A549 (cell line): ENCODE results near the gene DLG2. TPM values are rescaled to one million over a fixed set of nuclear protein-coding genes. Genes with fewer than 3 reads are reported as not detected.

Experiments used
- ATAC-seq, 2 experiments: fragments of 200-7000 bp in 1 of 2; fragments of >200 bp in 1 of 2; cut with Nextera tagmentation in 1 of 2; cut with Tn5 transposase in 1 of 2; 3 replicates each; pipeline versions ENCODE4 v1.8.0 to v1.9.1; 2018 to 2020; ENCODE audit warnings: mild to moderate bottlenecking in 1 of 2, moderate library complexity in 1 of 2
- CTCF ChIA-PET: fragments of 300-600 bp; sonication (Branson Sonifier 250); formaldehyde crosslinking; extraction: SDS; loops from one replicate; lab custom pipeline; 2021; ENCODE audit warnings: antibody characterized with exemption, inconsistent platforms; lab: Yijun Ruan, JAX
- POLR2A ChIA-PET: fragments of 350-600 bp; formaldehyde crosslinking; extraction: SDS; loops from one replicate; lab custom pipeline; 2021; ENCODE audit warnings: antibody characterized with exemption, inconsistent platforms; lab: Yijun Ruan, JAX
- DNase-seq, 2 experiments: peaks; one replicate each; pipeline versions ENCODE4 v3.0.0 to v3.0.0-alpha.2; 2011 to 2016; ENCODE audit warnings: low read depth in 1 of 2, low spot score in 1 of 2
- FAIRE-seq: peaks from 2 replicates; lab custom pipeline; 2011; peaks lifted over from hg19 to GRCh38; lab: Jason Lieb, UNC
- H3K27ac ChIP-seq, 2 experiments: fragments of >200 bp; sonication (Bioruptor Twin); formaldehyde crosslinking; 3 replicates each; pipeline ENCODE4 v1.5.1; 2016 to 2017
- H3K4me1 ChIP-seq: fragments of >200 bp; sonication (Bioruptor Twin); formaldehyde crosslinking; 3 replicates; pipeline ENCODE4 v1.6.1; 2016
- H3K4me2 ChIP-seq: fragments of >200 bp; sonication (Bioruptor Twin); formaldehyde crosslinking; 3 replicates; pipeline ENCODE4 v1.6.1; 2016
- H3K4me3 ChIP-seq: fragments of >200 bp; sonication (Bioruptor Twin); formaldehyde crosslinking; 3 replicates; pipeline ENCODE4 v1.5.1; 2016
- H3K9me3 ChIP-seq: fragments of >200 bp; sonication (Bioruptor Twin); formaldehyde crosslinking; 3 replicates; pipeline ENCODE4 v1.6.1; 2016
- CBX2 ChIP-seq: fragments of 200-600 bp; sonication (generic); IDR thresholded peaks from 2 replicates; pipeline ENCODE4 v1.6.1; 2016; ENCODE audit warnings: low read depth, mild to moderate bottlenecking, borderline replicate concordance
- CBX8 ChIP-seq: fragments of 200-600 bp; sonication (generic); IDR thresholded peaks from 2 replicates; pipeline ENCODE4 v1.6.1; 2016
- CEBPB ChIP-seq, 2 experiments: fragments of >200 bp in 1 of 2; sonication (Bioruptor Twin) in 1 of 2; formaldehyde crosslinking in 1 of 2; IDR thresholded peaks; 2 replicates each; pipeline ENCODE4 v1.6.1; 2012 to 2016
- CHD2 ChIP-seq: fragments of 150-350 bp; IDR thresholded peaks from 2 replicates; pipeline ENCODE4 v1.6.1; 2014; ENCODE audit warnings: low read length; ENCODE audit not compliant: partially characterized antibody
- CHD4 ChIP-seq: fragments of 200-600 bp; sonication (generic); IDR thresholded peaks from 2 replicates; pipeline ENCODE4 v1.6.1; 2016; ENCODE audit warnings: antibody characterized with exemption, mild to moderate bottlenecking, borderline replicate concordance
- FOSB ChIP-seq: fragments of 250-450 bp; sonication (Bioruptor Pico); IDR thresholded peaks from 2 replicates; pipeline ENCODE4 v1.5.0; 2020; ENCODE audit warnings: mild to moderate bottlenecking, moderate library complexity
- FOXS1 ChIP-seq: fragments of 250-450 bp; sonication (Bioruptor Pico); IDR thresholded peaks from 2 replicates; pipeline ENCODE4 v1.5.0; 2020; ENCODE audit warnings: mild to moderate bottlenecking, moderate library complexity
- HDAC2 ChIP-seq: fragments of 200-600 bp; sonication (generic); IDR thresholded peaks from 2 replicates; pipeline ENCODE4 v1.6.1; 2016
- HEYL ChIP-seq: fragments of 250-450 bp; sonication (Bioruptor Pico); IDR thresholded peaks from 2 replicates; pipeline ENCODE4 v1.8.0; 2021; ENCODE audit warnings: mild to moderate bottlenecking, moderate library complexity
- HOXA7 ChIP-seq: fragments of 250-450 bp; sonication (Bioruptor Pico); IDR thresholded peaks from 2 replicates; pipeline ENCODE4 v1.5.0; 2020; ENCODE audit warnings: mild to moderate bottlenecking, moderate library complexity
- HOXB13 ChIP-seq: fragments of 250-450 bp; sonication (Bioruptor Pico); IDR thresholded peaks from 2 replicates; pipeline ENCODE4 v1.5.0; 2020; ENCODE audit warnings: low read depth, mild to moderate bottlenecking, moderate library complexity
- HOXB5 ChIP-seq: fragments of 250-450 bp; sonication (Bioruptor Pico); IDR thresholded peaks from 2 replicates; pipeline ENCODE4 v1.5.0; 2020; ENCODE audit warnings: mild to moderate bottlenecking, moderate library complexity
- JUN ChIP-seq, 2 experiments: fragments of >200 bp; sonication (Bioruptor Twin); formaldehyde crosslinking; IDR thresholded peaks; 2 replicates in 1 of 2; 3 replicates in 1 of 2; pipeline ENCODE4 v1.6.1; 2016 to 2017
- KDM1A ChIP-seq: fragments of 200-600 bp; sonication (generic); IDR thresholded peaks from 2 replicates; pipeline ENCODE4 v1.6.1; 2016; ENCODE audit warnings: low read depth, mild to moderate bottlenecking
- MYC ChIP-seq: IDR thresholded peaks from 2 replicates; pipeline ENCODE4 v1.6.1; 2012; ENCODE audit warnings: mild to moderate bottlenecking, inconsistent platforms, low read length, improper control_type of control experiment, borderline replicate concordance
- NFE2L2 ChIP-seq: fragments of 150-350 bp; conservative IDR thresholded peaks from 2 replicates; pipeline ENCODE4 v1.6.1; 2014; ENCODE audit warnings: low read length
- NR3C1 ChIP-seq: fragments of >200 bp; sonication (Bioruptor Twin); formaldehyde crosslinking; IDR thresholded peaks from 3 replicates; pipeline ENCODE4 v1.6.1; 2017
- PHF8 ChIP-seq: fragments of 200-600 bp; sonication (generic); IDR thresholded peaks from 2 replicates; pipeline ENCODE4 v1.6.1; 2016; ENCODE audit warnings: low read depth, mild to moderate bottlenecking, antibody characterized with exemption, moderate library complexity, borderline replicate concordance
- POLR2AphosphoS2 ChIP-seq: conservative IDR thresholded peaks from 2 replicates; pipeline ENCODE4 v1.6.1; 2012; ENCODE audit warnings: low read length, improper control_type of control experiment, inconsistent platforms
- RARB ChIP-seq: fragments of 250-450 bp; sonication (Bioruptor Pico); IDR thresholded peaks from 2 replicates; pipeline ENCODE4 v1.8.0; 2021; ENCODE audit warnings: mild to moderate bottlenecking, moderate library complexity
- RCOR1 ChIP-seq: fragments of 150-350 bp; IDR thresholded peaks from 2 replicates; pipeline ENCODE4 v1.6.1; 2014; ENCODE audit warnings: antibody characterized with exemption, low read length, low read depth
- REST ChIP-seq: fragments of 200-600 bp; sonication (generic); IDR thresholded peaks from 2 replicates; pipeline ENCODE4 v1.6.1; 2016; ENCODE audit warnings: antibody characterized with exemption, mild to moderate bottlenecking, moderate library complexity
- TP53 ChIP-seq: fragments of 250-450 bp; sonication (Bioruptor Pico); IDR thresholded peaks from 2 replicates; pipeline ENCODE4 v1.5.0; 2021; ENCODE audit warnings: mild to moderate bottlenecking, moderate library complexity
- USF2 ChIP-seq: fragments of 450-650 bp; IDR thresholded peaks from 2 replicates; pipeline ENCODE4 v1.6.1; 2014; ENCODE audit warnings: antibody characterized with exemption
- ZC3H11A ChIP-seq: fragments of 450-650 bp; IDR thresholded peaks from 2 replicates; pipeline ENCODE4 v1.6.1; 2014; ENCODE audit warnings: antibody characterized with exemption, mild to moderate bottlenecking
- ZSCAN20 ChIP-seq: fragments of 250-450 bp; sonication (Bioruptor Pico); IDR thresholded peaks from 2 replicates; pipeline ENCODE4 v1.8.0; 2022; ENCODE audit warnings: mild to moderate bottlenecking, moderate library complexity
- WGBS: methylation state at CpG from one replicate; pipeline ENCODE4 v1.1.6; 2017; ENCODE audit errors: missing lambda C conversion rate; 5-methylcytosine and 5-hydroxymethylcytosine counted together
- polyA plus RNA-seq, 4 experiments: library from polyadenylated mRNA; depleted of rRNA in 3 of 4; stranded (reverse); fragments of >200 nt; fragmentation: RNase III in 1 of 4; extraction: RNeasy Plus Mini Kit Qiagen cat#74134 plus additional on column Dnase treatment in 1 of 4; gene quantifications; 2 replicates in 3 of 4; 3 replicates in 1 of 4; pipeline ENCODE4 v1.2.3, GENCODE V29; 2011 to 2017
- TF ChIP-seq, protein P1 (sequence below): fragments of 250-450 bp; sonication (Bioruptor Pico); IDR thresholded peaks from 2 replicates; pipeline ENCODE4 v1.5.0; 2020; ENCODE audit warnings: low read depth, mild to moderate bottlenecking, moderate library complexity

The DLG2 gene
- polyA plus RNA-seq, 2 of the 4 experiments (the other 2 are of a cell fraction): 0.26 to 0.79 TPM

DNA sequence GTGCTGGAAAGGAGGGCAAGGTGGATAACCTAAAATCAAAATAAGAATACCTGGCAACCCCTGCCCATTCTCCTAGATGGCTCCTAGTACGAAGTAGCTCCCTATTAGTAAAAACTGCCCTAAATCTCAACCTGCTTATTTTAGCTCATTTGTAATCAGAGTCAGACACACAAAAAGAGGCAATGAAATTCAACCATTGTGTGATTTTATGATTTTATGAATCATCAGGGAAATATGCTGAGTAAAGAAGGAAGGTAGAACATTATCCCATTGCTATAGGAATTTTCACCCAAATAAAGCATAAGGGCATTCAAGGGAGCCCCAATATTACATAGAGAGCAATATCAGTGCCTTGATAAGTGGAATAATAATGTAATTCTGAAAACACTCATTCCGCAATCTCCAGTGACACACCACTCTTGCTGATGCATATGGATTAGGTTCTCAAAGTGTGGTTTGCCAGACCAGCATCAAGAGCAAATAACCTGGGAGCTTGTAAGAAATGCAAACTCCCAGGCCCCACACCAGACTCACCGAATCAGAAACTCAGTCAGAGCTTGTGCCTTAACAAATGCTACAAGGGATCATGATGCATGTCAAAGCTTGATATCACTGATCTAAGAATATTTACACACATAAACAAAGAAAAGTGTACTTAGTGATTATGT is 789.6 kb downstream of the DLG2 start:
- no peak overlapping the region for H3K4me2 ChIP-seq
- ATAC-seq: no peak
- 27% methylated on average over 3 of the region's 3 CpGs for WGBS
- TF ChIP-seq JUN (IDR thresholded peaks at IDR 0.05) (no peak), HOXB5 (CRISPR knock-in tag) (no peak), NFE2L2 (no peak), KDM1A (no peak), RARB (CRISPR knock-in tag) (no peak), FOXS1 (no peak), HOXA7 (CRISPR knock-in tag) (no peak)
- TF ChIP-seq, all 56 proteins: peak for 0
- DNase-seq (no peak), FAIRE-seq (no peak)
- Histone ChIP-seq H3K9me3 (no peaks in the 10 kb centered on the region), H3K4me1 (no peaks in the 10 kb centered on the region), H3K27ac (no peak overlapping the region), H3K4me3 (no peak overlapping the region)
- POLR2A ChIA-PET: no interaction called here
- CTCF ChIA-PET: interaction anchor here (1.1 to 1.3 kb wide), 2 partner anchors 9 to 18 kb away, joined by 3 to 4 read pairs; no protein-coding TSS in a partner anchor

GRCh38 chr11:84836371-84836770 is 790.8 kb downstream of the DLG2 start:
- Histone ChIP-seq H3K4me3 (no peak overlapping the region), H3K9me3 (no peaks in the 10 kb centered on the region), H3K4me2 (no peak overlapping the region), H3K27ac (no peak overlapping the region), H3K4me1 (no peaks in the 10 kb centered on the region)
- DNase-seq (no peak), ATAC-seq (no peak), FAIRE-seq (no peak)
- ChIA-PET POLR2A (no interaction called here), CTCF (interaction anchor here (0.6 kb wide), 1 partner anchor 95 kb away, joined by 3 read pairs; no protein-coding TSS in a partner anchor)
- no peak for TF ChIP-seq RCOR1
- TF ChIP-seq HDAC2: no peak
- TF ChIP-seq HOXB5 (CRISPR knock-in tag): no peak
- TF ChIP-seq HOXB13 (CRISPR knock-in tag): no peak
- TF ChIP-seq CEBPB (IDR thresholded peaks at IDR 0.05): no peak
- no peak for TF ChIP-seq ZC3H11A
- TF ChIP-seq CBX8: no peak
- TF ChIP-seq POLR2AphosphoS2: no peak
- TF ChIP-seq MYC: no peak
- no peak for TF ChIP-seq TP53 (CRISPR knock-in tag)
- no peak for TF ChIP-seq PHF8
- no peak for TF ChIP-seq FOXS1
- no peak for TF ChIP-seq CBX2
- TF ChIP-seq FOSB (CRISPR knock-in tag): no peak
- no peak for TF ChIP-seq CHD4
- TF ChIP-seq, protein P1, sequence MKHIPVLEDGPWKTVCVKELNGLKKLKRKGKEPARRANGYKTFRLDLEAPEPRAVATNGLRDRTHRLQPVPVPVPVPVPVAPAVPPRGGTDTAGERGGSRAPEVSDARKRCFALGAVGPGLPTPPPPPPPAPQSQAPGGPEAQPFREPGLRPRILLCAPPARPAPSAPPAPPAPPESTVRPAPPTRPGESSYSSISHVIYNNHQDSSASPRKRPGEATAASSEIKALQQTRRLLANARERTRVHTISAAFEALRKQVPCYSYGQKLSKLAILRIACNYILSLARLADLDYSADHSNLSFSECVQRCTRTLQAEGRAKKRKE (CRISPR knock-in tag): no peak
- no peak for TF ChIP-seq NR3C1
- TF ChIP-seq CHD2: no peak
- no peak for TF ChIP-seq HEYL (CRISPR knock-in tag)
- no peak for TF ChIP-seq ZSCAN20
- TF ChIP-seq, all 56 proteins: peak for 0

GRCh38 chr11:84833488-84834088 is 793.6 kb downstream of the DLG2 start:
- CTCF ChIA-PET: interaction anchor here (0.7 kb wide), 1 partner anchor 89 kb away, joined by 3 read pairs; no protein-coding TSS in a partner anchor
- WGBS: 5% methylated on average over 2 of the region's 2 CpGs

More at GRCh38 chr11:84833488-84834088, 793.6 kb downstream of the DLG2 start:
- Histone ChIP-seq H3K4me3 (no peak overlapping the region), H3K4me2 (no peak overlapping the region), H3K9me3 (no peaks in the 10 kb centered on the region), H3K4me1 (no peaks in the 10 kb centered on the region), H3K27ac (no peak overlapping the region)
- TF ChIP-seq REST: no peak
- TF ChIP-seq RARB (CRISPR knock-in tag): no peak
- no peak for TF ChIP-seq RCOR1
- TF ChIP-seq HEYL (CRISPR knock-in tag): no peak
- TF ChIP-seq USF2: no peak
- ATAC-seq (no peak), FAIRE-seq (no peak), DNase-seq (no peak)
- POLR2A ChIA-PET: no interaction called here
